ENCODE results near the gene LAG3.
A peak's percentile ranks its signal among the peaks of the same experiment; 100 is the strongest.

Gene LAG3

GRCh38 chr12:6772331-6772695, at the start of gene LAG3:
TSS of gene LAG3 (plus strand) at chr12:6772520. CDS start at chr12:6772853, 333 bp downstream.
- no peak within 1 kb of the TSS for H3K4me3 ChIP-seq (ENCODE audit: low read length)
- DNase-seq (ENCODE audit: low read depth) = no peak
- no peak for TF ChIP-seq CTCF (IDR thresholded peaks at IDR 0.05; ENCODE audit: insufficient read depth, low read depth, low read length, missing control alignments)

GRCh38 chr12:6722863-6723262, 49.5 kb upstream of the LAG3 start:
- DNase-seq (ENCODE audit: low read depth) = no peak
- no peak for TF ChIP-seq CTCF (IDR thresholded peaks at IDR 0.05; ENCODE audit: insufficient read depth, low read depth, low read length, missing control alignments)
- no peak overlapping the region for H3K4me3 ChIP-seq (ENCODE audit: low read length)

GRCh38 chr12:6723607-6724408, 48.5 kb upstream of the LAG3 start, which contains the start of gene COPS7A:
TSS of gene COPS7A (plus strand) at chr12:6724046. CDS start at chr12:6724657, 611 bp downstream.
- H3K4me3 ChIP-seq (ENCODE audit: low read length) = peak within 1 kb of the TSS; percentile 71
- no peak for TF ChIP-seq CTCF (IDR thresholded peaks at IDR 0.05; ENCODE audit: insufficient read depth, low read depth, low read length, missing control alignments)
- DNase-seq (ENCODE audit: low read depth) = peak; percentile 99

GRCh38 chr12:6724409-6724797, 47.9 kb upstream of the LAG3 start:
- peak overlapping the region; percentile 71 for H3K4me3 ChIP-seq (ENCODE audit: low read length)
- TF ChIP-seq CTCF (IDR thresholded peaks at IDR 0.05; ENCODE audit: insufficient read depth, low read depth, low read length, missing control alignments) = no peak
- DNase-seq (ENCODE audit: low read depth) = no peak

GRCh38 chr12:6725350-6725749, 47.0 kb upstream of the LAG3 start:
- no peak overlapping the region for H3K4me3 ChIP-seq (ENCODE audit: low read length)
- TF ChIP-seq CTCF (IDR thresholded peaks at IDR 0.05; ENCODE audit: insufficient read depth, low read depth, low read length, missing control alignments) = no peak
- DNase-seq (ENCODE audit: low read depth) = no peak

GRCh38 chr12:6729186-6729585, 43.1 kb upstream of the LAG3 start:
- TF ChIP-seq CTCF (IDR thresholded peaks at IDR 0.05; ENCODE audit: insufficient read depth, low read depth, low read length, missing control alignments) = no peak
- DNase-seq (ENCODE audit: low read depth) = no peak
- no peak overlapping the region for H3K4me3 ChIP-seq (ENCODE audit: low read length)

- DNase-seq (ENCODE audit: low read depth) = no peak
- no peak overlapping the region for H3K4me3 ChIP-seq (ENCODE audit: low read length)
- TF ChIP-seq CTCF (IDR thresholded peaks at IDR 0.05; ENCODE audit: insufficient read depth, low read depth, low read length, missing control alignments) = no peak
Observed at GRCh38 chr12:6730169-6730568, 42.2 kb upstream of the LAG3 start.
